Endodermal cell (in vitro differentiated cells): ENCODE data around the gene CCDC51. TPM values are rescaled to one million over a fixed set of nuclear protein-coding genes. Genes with fewer than 3 reads are reported as not detected.
A peak's percentile ranks its signal among the peaks of the same experiment; 100 is the strongest.

Experiments
- DNase-seq: peaks from one replicate; pipeline ENCODE4 v3.0.0-alpha.2; 2017
- H3K27ac ChIP-seq: 2 replicates; pipeline ENCODE4 v1.5.1; 2013; ENCODE audit warnings: mild to moderate bottlenecking, low read depth, low read length, moderate library complexity
- H3K27me3 ChIP-seq: 2 replicates; pipeline ENCODE4 v1.6.1; 2013; ENCODE audit warnings: mild to moderate bottlenecking, low read length, moderate library complexity; ENCODE audit not compliant: insufficient read depth, control insufficient read depth, poor library complexity, severe bottlenecking
- H3K36me3 ChIP-seq: 2 replicates; pipeline ENCODE4 v1.7.0; 2013; ENCODE audit warnings: mild to moderate bottlenecking, low read length, moderate library complexity; ENCODE audit not compliant: control insufficient read depth, insufficient read depth
- H3K4me1 ChIP-seq: one replicate; pipeline ENCODE4 v1.7.0; 2013; ENCODE audit warnings: low read length; ENCODE audit not compliant: control insufficient read depth, insufficient read depth
- H3K4me3 ChIP-seq: 2 replicates; pipeline ENCODE4 v1.5.1; 2013; ENCODE audit warnings: mild to moderate bottlenecking, low read length, moderate library complexity
- H3K9ac ChIP-seq: 2 replicates; pipeline ENCODE4 v1.6.1; 2013; ENCODE audit warnings: mild to moderate bottlenecking, low read length, moderate library complexity; ENCODE audit not compliant: poor library complexity, severe bottlenecking; ENCODE audit errors: extremely low read depth
- H3K9me3 ChIP-seq: 2 replicates; pipeline ENCODE4 v1.6.1; 2013; ENCODE audit warnings: mild to moderate bottlenecking, low read length, moderate library complexity; ENCODE audit not compliant: control insufficient read depth
- H3K27ac Mint-ChIP-seq: 2 replicates; pipeline ENCODE4 v1.8.0; 2020; ENCODE audit warnings: mixed read lengths
- H3K27me3 Mint-ChIP-seq: 2 replicates; pipeline ENCODE4 v1.8.0; 2021; ENCODE audit warnings: mild to moderate bottlenecking, mixed read lengths; ENCODE audit not compliant: insufficient read depth
- H3K36me3 Mint-ChIP-seq: 2 replicates; pipeline ENCODE4 v1.8.0; 2020; ENCODE audit warnings: low read depth, mixed read lengths
- H3K4me1 Mint-ChIP-seq: 2 replicates; pipeline ENCODE4 v1.8.0; 2020; ENCODE audit warnings: mixed read lengths
- H3K4me3 Mint-ChIP-seq: 2 replicates; pipeline ENCODE4 v1.8.0; 2020; ENCODE audit warnings: mild to moderate bottlenecking, moderate library complexity, mixed read lengths
- H3K9me3 Mint-ChIP-seq: 2 replicates; pipeline ENCODE4 v1.8.0; 2020; ENCODE audit warnings: mild to moderate bottlenecking, mixed read lengths
- CTCF ChIP-seq: fragments of 200-600 bp; sonication (generic); conservative IDR thresholded peaks from 2 replicates; pipeline ENCODE4 v1.5.0; 2021; ENCODE audit warnings: antibody characterized with exemption, mild to moderate bottlenecking
- WGBS, 2 experiments: methylation state at CpG; one replicate each; pipeline versions ENCODE4 v1.1.5 to v1.1.7; 2013; ENCODE audit warnings: missing lambda C conversion rate in 2 of 2, mixed read lengths in 1 of 2; ENCODE audit not compliant: insufficient coverage in 1 of 2, insufficient read length in 1 of 2; 5-methylcytosine and 5-hydroxymethylcytosine counted together
- total RNA-seq, 2 donors: library from RNA; stranded (reverse); fragmentation: NEBNext Ultra II Directional in 1 of 2; extraction: Animal tissue kit (Norgen Biotek cat#: 25700) in 1 of 2; gene quantifications; 2 replicates in 1 of 2; 3 replicates in 1 of 2; pipeline ENCODE4 v1.2.1, GENCODE V29; 2021

The CCDC51 gene
- total RNA-seq, 2 donors from 2014 or later: 14.5 to 14.6 TPM

DNA sequence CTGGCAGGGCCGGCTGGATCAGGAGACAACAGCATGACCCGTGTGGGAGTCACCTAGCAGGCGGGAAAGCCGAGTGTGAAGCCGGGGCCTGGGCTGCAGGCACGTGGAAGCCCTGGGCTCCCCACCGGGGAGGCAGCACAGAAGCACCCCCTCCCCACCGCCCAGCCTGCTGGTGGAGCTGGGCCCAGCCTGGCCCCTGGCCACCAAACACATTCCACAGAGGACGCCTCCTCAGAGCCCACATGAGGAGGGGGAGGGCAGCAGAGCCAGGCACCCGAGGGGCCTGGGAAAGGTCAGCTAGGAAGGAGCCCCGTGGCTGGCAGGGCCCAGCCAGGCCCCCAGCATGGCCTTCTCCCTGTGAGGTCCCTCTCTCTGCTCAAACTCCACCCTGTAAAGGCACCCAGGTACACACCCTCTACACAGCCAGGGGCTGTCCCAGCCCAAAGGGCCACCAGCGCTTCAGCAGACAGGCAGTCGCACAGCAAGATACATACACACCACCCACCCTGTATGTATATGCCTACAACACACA, 14.6 kb downstream of the CCDC51 start:
- peaks cover 16% of the 10 kb centered on the region for H3K36me3 Mint-ChIP-seq
- Histone ChIP-seq H3K4me1 (peaks cover 12% of the 10 kb centered on the region), H3K4me3 (no peak overlapping the region), H3K9ac (no peak overlapping the region), H3K36me3 (peaks cover 8% of the 10 kb centered on the region), H3K9me3 (no peaks in the 10 kb centered on the region), H3K27me3 (no peaks in the 10 kb centered on the region), H3K27ac (peak overlapping the region; percentile 21)
- 80 to 84% methylated on average over 8 to 13 of the region's 13 CpGs for WGBS, 2 experiments
- DNase-seq: no peak
- no peak for TF ChIP-seq CTCF
- H3K4me3 Mint-ChIP-seq: no peak overlapping the region
- no peaks in the 10 kb centered on the region for H3K27me3 Mint-ChIP-seq
- H3K9me3 Mint-ChIP-seq: no peaks in the 10 kb centered on the region
- peaks cover 32% of the 10 kb centered on the region for H3K4me1 Mint-ChIP-seq
- H3K27ac Mint-ChIP-seq: peak overlapping the region; percentile 73

DNA sequence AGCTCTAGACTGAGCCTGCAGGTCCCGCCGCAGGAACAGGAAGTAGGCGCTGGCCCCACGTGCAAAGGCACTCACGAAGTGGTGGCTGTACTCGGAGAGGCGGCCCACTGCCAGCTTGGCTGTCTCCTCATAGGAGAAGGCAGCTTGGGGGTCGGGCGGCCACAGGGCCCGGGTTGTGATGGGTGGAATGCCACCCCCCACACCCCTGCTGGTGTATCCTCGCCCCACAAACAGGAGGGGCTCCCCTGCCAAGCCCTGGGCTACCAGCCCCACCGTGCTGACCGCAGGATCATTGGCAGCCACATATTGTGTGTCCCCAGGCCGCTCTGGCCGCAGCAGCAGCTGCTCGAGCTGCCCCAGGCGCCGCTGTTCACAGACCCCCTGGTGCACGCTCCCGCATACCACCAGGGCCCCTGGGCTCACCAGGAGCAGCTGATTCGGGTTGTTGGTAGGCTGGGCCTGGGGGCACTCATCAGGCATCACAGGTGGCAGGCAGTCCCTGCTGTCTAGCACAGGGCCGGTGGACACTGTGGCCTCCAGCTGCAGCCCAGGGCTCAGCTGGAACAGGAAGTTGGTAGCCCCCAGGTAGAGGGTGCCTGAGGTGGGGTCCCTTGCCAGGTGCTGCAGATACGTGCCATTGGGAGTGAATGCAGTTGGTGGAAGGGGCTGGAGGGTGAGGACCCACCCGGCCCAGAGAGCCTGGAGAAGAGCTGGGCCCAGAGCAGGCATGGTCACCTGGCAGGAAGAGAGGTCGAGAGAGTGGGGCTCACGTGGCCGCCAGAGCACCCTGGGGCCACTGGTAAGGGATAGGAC, 15.8 kb downstream of the CCDC51 start:
- H3K27ac ChIP-seq: no peak overlapping the region
- Mint-ChIP-seq H3K27me3 (no peaks in the 10 kb centered on the region), H3K4me1 (peaks cover 31% of the 10 kb centered on the region), H3K36me3 (peaks cover 22% of the 10 kb centered on the region), H3K27ac (peak overlapping the region; percentile 73), H3K9me3 (no peaks in the 10 kb centered on the region), H3K4me3 (no peak overlapping the region)
- H3K36me3 ChIP-seq: peaks cover 8% of the 10 kb centered on the region
- H3K27me3 ChIP-seq: no peaks in the 10 kb centered on the region
- no peak for DNase-seq
- no peak for TF ChIP-seq CTCF
- H3K9me3 ChIP-seq: no peaks in the 10 kb centered on the region
- no peak overlapping the region for H3K9ac ChIP-seq
- H3K4me3 ChIP-seq: no peak overlapping the region
- WGBS, 2 experiments: 92 to 95% methylated on average over 11 to 27 of the region's 27 CpGs
- H3K4me1 ChIP-seq: peaks cover 9% of the 10 kb centered on the region

DNA sequence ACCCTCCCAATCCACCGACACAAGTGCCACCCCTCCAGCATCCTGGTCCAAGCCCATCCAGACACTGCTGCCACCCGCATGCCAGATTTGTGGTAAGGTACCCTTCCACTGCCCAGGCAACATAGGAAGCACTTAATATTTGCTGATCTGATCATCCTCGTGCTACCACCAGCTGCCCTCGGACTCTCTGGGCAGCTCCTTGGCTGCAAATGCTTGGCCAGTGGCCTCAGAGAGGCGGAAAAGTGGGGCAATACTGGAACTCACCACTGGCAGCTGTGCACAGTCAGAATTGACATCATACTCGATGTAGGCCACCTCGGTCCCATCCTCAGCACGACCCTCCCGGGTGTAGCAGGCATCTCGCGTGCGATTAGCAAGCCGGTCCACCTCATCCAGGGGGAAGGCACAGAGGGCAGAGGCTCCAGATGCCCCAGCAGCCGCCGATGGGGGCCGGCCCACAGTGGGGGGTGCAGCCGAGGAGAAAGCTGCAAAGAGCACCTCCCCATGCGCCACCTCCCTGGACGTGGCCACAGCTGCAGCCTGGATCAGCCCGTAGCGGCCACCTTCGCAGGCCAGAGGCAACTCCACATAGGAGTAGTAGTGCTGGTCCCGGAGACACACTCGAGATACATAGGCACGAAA, 16.6 kb downstream of the CCDC51 start:
- no peak for DNase-seq

More for the DNA sequence above, 16.6 kb downstream of the CCDC51 start:
- 93 to 95% methylated on average over 20 to 25 of the region's 25 CpGs for WGBS, 2 experiments
- Histone ChIP-seq H3K4me1 (peaks cover 8% of the 10 kb centered on the region), H3K36me3 (peaks cover 8% of the 10 kb centered on the region), H3K9ac (no peak overlapping the region), H3K27ac (no peak overlapping the region), H3K27me3 (no peaks in the 10 kb centered on the region), H3K9me3 (no peaks in the 10 kb centered on the region), H3K4me3 (no peak overlapping the region)
- Mint-ChIP-seq H3K4me1 (peaks cover 29% of the 10 kb centered on the region), H3K27ac (no peak overlapping the region), H3K4me3 (no peak overlapping the region), H3K9me3 (no peaks in the 10 kb centered on the region), H3K36me3 (peaks cover 29% of the 10 kb centered on the region), H3K27me3 (no peaks in the 10 kb centered on the region)
- no peak for TF ChIP-seq CTCF
